Measurements from ENCODE around the gene MAP3K20.

GRCh38 chr2:173027181-173028128 lies 48.2 kb upstream of the MAP3K20 start:
- no peak for TF ChIP-seq EZH2 (IDR thresholded peaks at IDR 0.05; ENCODE audit: borderline replicate concordance, control insufficient read depth, low read depth, low read length)
- TF ChIP-seq CTCF (IDR thresholded peaks at IDR 0.05 in 2 of 3, conservative IDR thresholded peaks at IDR 0.05 in 1 of 3; ENCODE audit: control insufficient read depth in 2 of 3, extremely low read depth in 1 of 3, insufficient read depth in 1 of 3, low read depth in 3 of 3, low read length in 3 of 3), result peak; percentile 84 to 95 (median 92)
- no peak for TF ChIP-seq REST (IDR thresholded peaks at IDR 0.05; ENCODE audit: low read depth, low read length)
